SIG-M5 treated with dmso at 0.1 percent for 504 hours (cell line): Measurements from ENCODE around the gene TMBIM4.

ENCODE experiments used
- DNase-seq: peaks from one replicate; lab custom pipeline; 2025; ENCODE audit not compliant: unreplicated experiment; lab: John Stamatoyannopoulos, UW

The TMBIM4 gene

DNA sequence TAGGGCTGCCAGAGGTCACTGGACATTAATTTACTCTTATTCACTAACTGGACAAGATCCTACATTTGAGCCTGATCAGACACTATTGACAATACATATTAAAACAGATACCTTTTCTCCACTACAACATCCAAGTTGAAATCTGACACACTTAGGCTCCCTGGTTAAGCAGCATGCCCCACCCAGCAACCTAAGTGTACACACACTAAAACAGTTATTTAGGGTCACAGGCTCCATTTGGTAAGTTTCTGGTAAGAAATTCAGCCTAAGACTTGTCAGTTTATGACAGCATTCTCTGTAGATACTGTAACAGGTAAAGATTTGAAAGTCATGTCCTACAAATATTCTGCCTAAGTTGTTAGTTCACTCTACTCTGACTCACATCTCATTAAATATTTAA, 27.0 kb downstream of the TMBIM4 start:
- no peak for DNase-seq

DNA sequence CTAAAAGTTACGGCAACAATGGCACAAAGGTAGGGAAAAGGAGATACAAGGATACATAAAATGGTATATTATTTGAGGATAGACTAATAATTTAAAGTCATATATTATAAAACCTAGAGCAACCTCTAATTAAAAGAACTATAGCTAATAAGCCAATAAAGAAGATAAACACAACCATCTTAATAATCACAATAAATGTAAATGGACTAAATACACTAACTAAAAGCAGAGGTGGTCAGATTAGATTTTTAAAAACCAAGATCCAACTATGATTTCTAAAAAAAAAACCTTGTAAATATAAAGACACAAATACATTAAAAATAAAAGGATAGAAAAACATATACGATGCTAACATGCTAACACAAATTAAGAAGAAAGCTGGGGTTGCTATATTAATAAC, 28.5 kb downstream of the TMBIM4 start:
- DNase-seq = no peak

DNA sequence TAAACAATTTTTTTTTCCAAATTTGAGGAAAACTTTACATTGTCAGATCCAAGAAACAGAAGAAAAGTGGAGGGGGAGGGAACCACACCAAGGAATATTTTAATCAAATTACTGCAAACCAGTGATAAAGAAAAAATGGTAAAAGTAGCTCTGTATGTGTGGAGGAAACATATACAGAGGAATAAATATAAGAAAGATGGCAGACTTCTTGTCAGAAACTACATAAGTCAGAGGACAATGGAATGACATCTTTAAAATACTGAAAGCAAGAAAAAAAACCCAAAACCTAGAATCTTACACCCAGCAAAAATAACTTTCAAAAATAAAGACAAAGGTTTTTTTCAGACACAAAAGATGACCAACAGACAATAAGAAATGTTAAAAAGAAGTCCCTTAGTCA, 29.1 kb downstream of the TMBIM4 start:
- DNase-seq = no peak

DNA sequence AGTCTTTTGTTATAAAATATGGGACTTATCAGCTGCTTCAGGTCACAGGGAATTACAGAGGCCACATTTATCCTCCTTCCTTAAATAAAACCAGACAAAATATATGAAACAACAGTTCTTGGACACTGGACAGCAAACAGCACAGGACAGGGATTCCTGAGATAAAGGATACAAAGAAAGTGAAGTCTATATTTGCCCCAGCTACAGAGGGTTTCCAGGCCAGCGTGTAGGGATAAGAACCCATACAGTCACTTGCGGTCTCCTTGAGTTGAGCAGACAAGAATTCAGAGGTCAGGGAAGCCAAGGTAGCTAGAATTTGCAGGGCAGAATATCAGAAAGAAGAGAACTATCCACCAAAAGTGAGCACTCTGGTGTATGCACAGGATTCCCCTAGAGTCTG, 30.5 kb downstream of the TMBIM4 start:
- DNase-seq = no peak

DNA sequence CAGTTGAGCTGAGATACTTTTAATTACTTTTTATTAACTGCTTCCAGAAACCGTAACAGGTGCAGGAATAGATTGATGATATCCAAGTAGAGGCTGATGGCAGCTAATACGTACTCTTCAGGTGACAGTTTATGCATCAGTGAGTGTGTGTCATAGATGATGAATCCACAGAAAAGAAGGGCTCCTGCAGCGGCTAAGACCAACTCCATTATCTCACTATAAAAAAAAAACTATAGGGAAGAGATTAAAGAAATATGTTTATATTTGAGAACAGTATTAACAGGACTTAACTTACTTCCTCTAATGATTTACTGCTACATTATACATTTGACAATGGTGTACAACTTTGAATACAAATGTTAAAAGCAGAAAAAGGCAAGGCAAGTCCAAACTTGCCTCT, 31.9 kb downstream of the TMBIM4 start:
- no peak for DNase-seq

DNA sequence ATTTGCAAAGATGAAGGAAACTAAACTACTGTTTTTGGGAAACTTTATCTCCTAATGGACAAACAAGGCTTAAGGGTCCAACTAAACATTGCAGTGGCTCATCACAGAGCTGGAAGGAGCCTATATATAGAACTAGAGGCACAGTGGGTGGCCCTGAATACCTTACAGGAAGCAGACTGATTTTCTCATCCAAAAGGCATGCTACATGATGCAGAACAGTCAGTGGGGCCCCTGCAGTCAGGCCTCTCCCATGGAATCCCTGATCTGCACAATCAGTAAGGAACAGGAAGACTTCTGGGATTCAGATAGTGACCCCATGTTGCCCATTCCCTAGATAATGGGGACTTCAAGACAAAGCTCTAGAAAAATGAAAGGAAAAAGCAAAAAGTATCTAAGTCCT, 37.4 kb downstream of the TMBIM4 start:
- peak; percentile 25 for DNase-seq

DNA sequence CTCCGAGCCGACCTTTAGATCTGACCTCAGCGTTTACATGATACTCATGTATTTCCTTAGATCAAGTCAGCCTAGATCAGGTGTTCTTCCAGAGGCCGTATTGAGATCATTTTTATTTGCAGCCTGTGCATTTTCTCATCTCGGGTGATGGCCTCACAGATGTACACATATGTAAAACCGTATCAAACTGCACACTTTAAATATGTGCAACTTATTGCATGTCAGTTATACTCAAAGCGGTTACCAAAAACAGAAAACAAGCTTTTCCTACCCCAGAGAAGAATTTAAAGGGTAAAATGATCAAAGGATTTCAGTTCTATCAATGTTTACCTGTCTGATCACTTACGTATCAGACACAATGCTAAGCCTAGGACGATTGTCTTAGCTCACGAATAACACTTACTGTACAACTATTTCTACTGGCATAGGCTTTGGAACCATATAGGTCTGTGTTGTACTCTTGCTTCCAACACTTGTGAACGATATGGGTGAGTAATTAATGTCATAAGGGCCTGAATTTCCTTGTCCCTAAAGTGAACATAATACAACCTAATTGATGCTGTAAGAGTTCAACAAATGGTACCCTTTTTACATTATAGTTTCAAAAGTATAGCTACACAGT, 38.6 kb downstream of the TMBIM4 start:
- no peak for DNase-seq

DNA sequence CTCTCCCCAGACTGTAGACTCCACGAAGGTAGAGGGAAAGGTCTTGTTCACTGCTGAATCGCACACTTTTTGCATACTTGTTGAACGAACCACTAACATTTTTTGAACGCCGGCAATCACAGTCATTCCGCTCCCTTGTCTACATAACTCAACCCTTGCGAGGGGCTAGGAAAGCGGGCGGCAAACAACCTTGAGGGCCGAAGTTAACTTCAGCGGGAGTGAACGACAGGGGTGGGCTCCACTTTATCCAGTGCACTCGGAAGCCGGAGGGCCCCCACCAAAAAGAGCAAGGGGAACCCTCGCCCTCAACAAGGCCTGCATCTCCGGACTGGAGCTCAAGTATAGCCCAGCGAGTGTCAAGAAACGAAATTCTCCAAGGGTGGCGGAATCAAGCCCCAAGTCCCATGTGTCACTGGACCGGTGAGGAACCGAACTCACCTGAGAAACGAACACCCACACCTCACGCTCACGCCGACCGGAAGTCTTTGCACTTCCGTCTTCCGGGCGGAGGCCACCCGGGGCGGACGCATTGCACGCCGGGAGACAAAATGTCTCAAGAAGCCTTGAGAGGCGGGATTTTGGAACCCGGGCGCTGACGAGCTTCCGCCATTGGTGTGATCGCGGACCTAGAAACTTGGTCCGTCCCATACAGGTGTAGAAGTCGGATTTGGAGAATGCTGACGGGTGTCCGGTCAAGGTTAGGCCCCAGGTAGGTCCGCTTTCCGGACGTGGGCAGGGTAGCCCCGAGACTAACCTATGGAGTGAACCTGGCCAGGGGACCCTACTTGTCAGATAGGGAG, 39.3 kb downstream of the TMBIM4 start, which contains the start of gene LLPH:
Gene LLPH (minus strand): TSS at position 484 of the 800 bp plus-strand sequence. CDS start 1,644 bp downstream, outside the sequence.
- peak; percentile 84 for DNase-seq

DNA sequence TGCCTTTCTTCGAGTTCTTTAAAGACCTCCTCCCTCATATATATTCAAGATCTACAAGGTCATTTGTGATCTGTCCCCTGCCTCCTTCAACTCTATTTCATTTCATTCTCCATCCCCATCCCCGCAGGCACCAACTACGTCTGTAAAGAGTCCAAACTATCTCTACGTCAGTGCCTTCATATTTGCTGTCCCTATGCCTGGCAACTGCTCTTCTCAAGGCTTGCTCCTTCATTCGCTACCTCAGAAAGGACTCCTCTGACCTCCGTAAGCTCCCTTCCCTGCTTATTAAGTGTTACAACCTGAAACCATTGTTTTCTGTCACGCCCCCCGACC, 39.9 kb downstream of the TMBIM4 start:
- DNase-seq = no peak

DNA sequence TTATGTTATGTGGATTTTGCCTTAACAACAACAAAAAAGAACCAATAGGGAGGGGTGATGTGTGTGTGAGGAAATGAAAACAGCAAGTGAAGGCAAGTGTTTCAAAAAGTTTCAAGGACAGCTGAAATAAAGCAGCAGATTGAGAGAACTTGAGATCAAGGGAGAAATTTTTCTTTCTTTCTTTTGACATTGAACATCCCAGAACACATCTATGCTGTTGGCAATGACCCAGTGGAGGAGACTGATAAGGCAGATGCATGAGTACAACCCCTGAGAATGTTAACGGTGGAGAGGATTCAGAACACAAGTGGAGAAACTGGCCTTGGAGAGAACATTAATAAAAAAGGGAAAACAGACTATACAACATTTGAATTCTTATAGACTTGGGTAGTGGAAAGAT, 42.1 kb downstream of the TMBIM4 start:
- no peak for DNase-seq

DNA sequence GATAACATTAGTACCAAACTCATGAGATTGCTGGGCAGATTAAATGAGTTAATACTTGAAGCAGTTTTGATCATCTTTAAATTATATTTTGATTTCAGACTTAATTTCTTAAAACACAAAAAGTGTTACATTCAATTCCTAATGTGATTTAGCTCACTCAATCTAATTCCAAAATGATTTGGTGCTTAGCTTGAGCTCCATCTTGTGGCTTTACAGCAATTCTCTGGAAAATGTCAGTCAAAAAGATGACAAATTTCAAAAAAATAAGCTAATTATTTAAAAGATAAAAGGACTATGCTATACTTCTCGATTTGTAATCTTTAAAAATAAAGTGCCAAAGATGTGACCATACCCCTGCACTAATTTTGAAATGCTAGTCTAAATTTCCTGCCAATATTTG, 49.3 kb downstream of the TMBIM4 start:
- DNase-seq = no peak

DNA sequence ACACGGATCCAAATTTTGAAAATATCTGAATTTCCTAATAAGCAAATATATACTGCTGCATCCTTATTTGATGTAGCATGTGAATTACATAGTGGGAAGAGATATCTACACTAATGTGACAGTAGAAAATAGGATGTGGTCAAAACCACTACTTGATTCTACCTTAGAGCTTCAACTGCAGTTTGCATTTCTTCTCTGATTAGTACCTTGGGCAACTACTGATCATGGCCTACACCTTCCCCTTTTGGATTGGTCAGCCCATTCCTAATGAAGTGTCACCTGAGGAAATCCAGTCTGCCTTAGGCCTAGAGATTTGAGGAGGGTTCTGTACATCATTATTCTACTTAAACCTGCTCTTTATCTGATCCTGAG, 49.9 kb downstream of the TMBIM4 start:
- no peak for DNase-seq

DNA sequence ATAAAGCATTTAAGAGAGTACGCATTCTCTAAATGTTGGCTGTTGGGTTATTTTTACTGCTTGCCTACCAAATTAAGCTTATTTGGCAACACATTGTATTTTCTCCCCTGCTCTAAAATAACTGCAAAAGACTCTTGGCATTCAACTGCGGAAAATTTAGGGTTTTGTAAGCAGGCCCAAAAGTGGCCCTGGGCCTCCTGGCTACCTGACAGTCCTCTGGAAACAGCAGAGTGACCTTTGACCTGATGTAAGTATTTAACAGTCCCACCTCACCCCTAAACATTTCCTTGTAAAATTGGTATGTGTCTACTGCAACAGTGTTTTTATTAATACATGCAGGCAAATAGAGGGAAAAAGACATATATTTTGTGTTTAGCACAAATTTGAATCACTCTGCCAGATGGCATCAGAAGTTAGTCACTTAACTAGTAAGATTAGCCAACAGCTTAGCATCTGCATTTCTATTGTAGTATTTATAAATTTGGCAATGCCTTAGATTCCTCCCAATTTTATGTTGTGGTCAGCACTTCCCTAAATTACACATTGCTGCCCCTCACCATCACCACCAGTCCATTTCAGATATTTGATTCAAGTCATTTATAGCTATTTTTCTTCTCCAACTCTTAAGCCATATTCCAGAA, 50.4 kb downstream of the TMBIM4 start:
- DNase-seq = peak; percentile 50

DNA sequence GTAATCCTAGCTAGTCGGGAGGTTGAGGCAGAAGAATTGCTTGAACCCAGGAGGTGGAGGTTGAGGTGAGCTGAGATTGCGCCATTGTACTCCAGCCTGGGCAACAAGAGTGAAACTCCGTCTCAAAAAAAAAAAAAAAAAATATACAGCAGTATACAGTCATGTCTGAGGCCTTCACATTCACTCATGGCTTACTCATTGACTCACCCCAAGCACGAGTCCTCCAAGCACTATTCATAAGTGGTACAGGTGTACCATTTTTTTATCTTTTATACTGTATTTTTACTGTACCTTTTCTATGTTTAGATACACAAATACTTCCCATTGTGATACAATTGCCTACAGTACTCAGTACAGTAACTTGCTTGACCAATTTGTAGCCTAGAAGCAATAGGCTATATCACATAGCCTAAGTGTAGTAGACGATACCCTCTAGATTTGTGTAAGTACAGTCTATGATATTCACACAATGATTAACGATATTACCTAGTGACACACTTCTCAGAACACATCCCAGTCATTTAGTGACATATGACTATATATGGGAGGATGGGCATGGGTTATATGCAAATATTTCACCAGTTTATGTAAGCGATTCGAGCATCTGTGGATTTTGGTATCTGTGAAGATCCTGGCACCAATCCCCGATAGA, 51.4 kb downstream of the TMBIM4 start:
- DNase-seq = no peak

DNA sequence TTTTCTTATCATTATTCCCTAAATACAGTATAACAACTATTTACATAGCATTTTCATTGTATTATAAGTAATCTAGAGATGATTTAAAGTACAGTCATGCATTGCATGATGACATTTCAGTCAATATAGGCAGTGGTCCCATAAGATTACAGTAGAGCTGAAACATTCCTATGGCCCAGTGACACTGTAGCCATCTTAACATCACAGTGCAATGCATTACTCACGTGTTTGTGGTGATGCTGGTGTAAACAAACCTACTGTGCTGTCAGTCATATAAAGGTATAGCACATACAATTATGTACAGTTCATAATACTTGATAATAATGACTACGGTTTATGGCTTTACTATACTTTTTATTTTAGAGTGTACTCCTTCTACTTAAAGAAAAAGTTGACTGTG, 52.6 kb downstream of the TMBIM4 start:
- no peak for DNase-seq

DNA sequence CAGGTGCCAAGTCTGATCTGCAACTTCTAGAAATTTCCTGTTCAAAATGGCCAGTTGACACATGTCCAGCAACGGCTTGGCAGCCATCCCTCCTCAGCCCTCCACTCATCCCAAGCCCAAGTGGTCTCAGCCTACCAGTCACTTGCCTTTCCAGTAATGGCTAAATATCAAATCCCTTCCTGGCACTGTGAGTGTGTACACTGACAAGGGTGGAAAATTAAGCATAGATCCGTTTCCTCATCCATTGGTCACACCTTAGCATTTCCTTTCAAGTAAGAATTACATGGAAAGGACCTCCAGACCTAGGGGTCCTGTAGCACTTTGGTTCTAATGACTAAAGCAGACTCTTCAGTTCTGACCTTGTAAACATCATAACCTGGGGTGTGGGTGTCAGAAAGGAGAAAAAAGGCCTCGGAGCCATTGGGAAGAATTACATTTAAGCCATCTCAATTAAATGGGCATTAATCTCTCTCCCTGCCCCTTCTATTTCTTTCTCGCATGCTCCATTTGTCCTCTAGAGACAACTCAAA, 54.7 kb downstream of the TMBIM4 start:
- no peak for DNase-seq

DNA sequence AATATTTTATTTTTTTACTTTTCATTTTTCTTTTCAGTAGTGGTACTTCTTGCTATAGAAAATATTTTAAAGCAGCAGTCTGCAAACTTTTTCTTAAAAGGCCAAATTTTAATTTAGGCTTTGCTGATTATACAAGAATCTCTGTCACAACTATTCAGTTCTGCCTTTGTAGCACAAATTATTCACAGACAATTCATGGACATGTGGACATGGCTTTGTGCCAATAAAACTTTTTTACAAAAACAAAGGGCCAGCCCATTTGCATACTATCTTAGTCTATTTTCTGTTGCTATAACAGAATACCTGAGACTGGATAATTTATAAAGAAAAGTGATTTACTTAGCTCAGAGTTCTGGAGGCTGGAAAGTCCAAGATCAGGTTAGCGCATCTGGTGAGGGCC, 56.3 kb downstream of the TMBIM4 start:
- DNase-seq = no peak

DNA sequence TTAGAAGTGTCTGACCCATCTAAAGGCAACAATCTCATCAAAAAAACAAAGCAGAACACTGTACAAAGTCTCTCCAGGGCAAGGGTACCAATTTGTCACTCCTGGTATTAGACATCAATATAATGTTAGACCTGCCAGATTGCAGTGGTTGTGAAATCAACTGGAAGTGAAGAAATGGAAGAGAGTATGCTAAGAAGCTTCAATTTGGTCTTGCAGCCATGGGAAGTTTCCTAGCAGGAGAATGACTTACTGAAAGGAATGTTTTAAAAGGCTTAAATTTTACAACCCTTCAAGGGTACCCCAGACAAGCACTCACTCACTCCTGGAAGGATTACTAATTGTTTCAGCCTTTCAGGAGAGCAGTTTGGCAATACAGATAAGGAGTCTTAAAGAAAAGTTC, 58.2 kb downstream of the TMBIM4 start:
- DNase-seq = no peak

DNA sequence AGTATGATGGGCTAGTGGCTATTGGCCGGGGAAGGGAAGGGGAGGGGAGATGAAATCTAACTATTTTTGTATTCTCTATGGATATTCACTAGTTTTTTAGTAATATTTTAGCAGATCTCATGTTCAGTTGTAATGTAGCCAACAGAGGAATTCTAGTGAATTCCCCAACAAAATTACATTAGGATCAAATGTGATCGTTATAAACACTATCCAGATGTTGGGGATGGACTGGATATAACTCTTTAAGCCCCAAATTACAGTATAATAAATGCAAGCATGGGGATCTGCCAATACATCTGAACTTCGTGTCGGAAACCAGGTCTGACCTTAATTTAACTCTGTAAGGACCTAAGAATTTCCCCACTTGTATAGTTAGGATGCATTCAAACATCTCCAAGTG, 60.7 kb downstream of the TMBIM4 start:
- DNase-seq = no peak

DNA sequence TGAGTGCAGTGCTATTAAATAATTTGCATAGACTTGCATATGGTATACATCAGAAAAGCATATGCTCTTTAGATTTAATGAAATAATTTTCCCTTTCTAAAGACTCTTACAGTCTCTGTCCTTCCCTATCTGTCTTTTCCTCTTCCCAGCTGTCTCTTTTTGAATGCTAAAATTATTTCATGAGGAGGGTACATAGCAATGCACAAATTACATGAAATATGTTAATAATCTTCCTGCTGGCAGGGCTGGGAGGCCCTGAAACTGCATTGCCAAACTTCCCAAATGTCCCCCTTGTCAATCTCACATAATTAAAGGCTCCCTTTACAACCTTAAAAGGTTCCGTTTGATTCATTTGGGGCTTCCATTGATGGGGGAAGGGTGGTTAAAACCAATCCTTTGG, 61.4 kb downstream of the TMBIM4 start:
- DNase-seq = no peak

DNA sequence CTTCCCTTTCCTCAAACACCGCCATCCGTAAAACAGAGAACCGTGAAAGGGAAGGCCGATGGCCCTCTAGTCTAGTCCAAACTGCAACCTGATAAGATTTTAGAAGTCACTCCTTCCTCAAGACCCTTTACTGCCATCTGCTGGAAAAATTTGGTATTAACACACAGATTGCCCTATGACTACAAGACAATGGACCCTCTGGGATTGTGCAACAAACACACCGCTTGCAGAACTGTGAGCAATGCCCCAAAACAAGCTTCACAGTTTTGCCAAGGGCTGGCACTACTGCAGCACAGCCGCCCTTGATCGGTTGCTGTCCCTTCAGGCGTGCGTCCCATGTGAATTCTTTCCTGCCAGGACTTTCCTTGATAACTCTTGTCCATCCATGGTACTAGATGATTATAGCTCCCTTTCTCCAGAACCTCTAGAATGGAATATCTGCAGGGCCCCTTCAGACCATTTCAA, 62.3 kb downstream of the TMBIM4 start:
- peak; percentile 95 for DNase-seq
